HG03442 (cell line): ENCODE data around the gene KMT2C.
A peak's percentile ranks its signal among the peaks of the same experiment; 100 is the strongest.
"Not testable (repeated sequence)": the region's sequence is repeated elsewhere in the genome, so short reads cannot be mapped to it uniquely, and the experiment has no call there.

Source experiments
- ATAC-seq: cut with Tn5 transposase; IDR thresholded peaks from one replicate; pipeline ENCODE4 v1.9.1; 2021; ENCODE audit warnings: mild to moderate bottlenecking, moderate library complexity; ENCODE audit not compliant: unreplicated experiment

KMT2C gene

GRCh38 chr7:152442330-152442835 lies 6.6 kb upstream of the KMT2C start:
- no peak for ATAC-seq

GRCh38 chr7:152441810-152442209 lies 6.0 kb upstream of the KMT2C start:
- not testable (repeated sequence) for ATAC-seq

- not testable (repeated sequence) for ATAC-seq
Measured at GRCh38 chr7:152441168-152441567, 5.4 kb upstream of the KMT2C start.

GRCh38 chr7:152438017-152438416 lies 2.2 kb upstream of the KMT2C start:
- ATAC-seq = not testable (repeated sequence)

GRCh38 chr7:152436931-152437575 lies 1.2 kb upstream of the KMT2C start:
- not testable (repeated sequence) for ATAC-seq

GRCh38 chr7:152436111-152436930 lies 518 bp upstream of the KMT2C start:
- peak; percentile 53 for ATAC-seq

GRCh38 chr7:152434511-152435383 lies 1.1 kb downstream of the KMT2C start:
- peak; percentile 28 for ATAC-seq

- peak; percentile 29 for ATAC-seq
Measured at GRCh38 chr7:152433721-152434490, 1.9 kb downstream of the KMT2C start.

- ATAC-seq = not testable (repeated sequence)
Measured at GRCh38 chr7:152432735-152433134, 3.1 kb downstream of the KMT2C start.

GRCh38 chr7:152430854-152431253 lies 4.9 kb downstream of the KMT2C start:
- ATAC-seq = no peak

GRCh38 chr7:152430118-152430517 lies 5.7 kb downstream of the KMT2C start:
- ATAC-seq = not testable (repeated sequence)

GRCh38 chr7:152424348-152425108 lies 11.3 kb downstream of the KMT2C start:
- ATAC-seq = peak; percentile 54

GRCh38 chr7:152423991-152424347 lies 11.8 kb downstream of the KMT2C start:
- no peak for ATAC-seq

- ATAC-seq = not testable (repeated sequence)
Measured at GRCh38 chr7:152423171-152423570, 12.6 kb downstream of the KMT2C start.

- not testable (repeated sequence) for ATAC-seq
Measured at GRCh38 chr7:152420950-152421349, 14.9 kb downstream of the KMT2C start.

- no peak for ATAC-seq
Measured at GRCh38 chr7:152419473-152420429, 16.1 kb downstream of the KMT2C start.

GRCh38 chr7:152414779-152415178 lies 21.0 kb downstream of the KMT2C start:
- no peak for ATAC-seq

- no peak for ATAC-seq
Measured at GRCh38 chr7:152411389-152411788, 24.4 kb downstream of the KMT2C start.
